ENCODE data around the gene DOCK7. TPM values are rescaled to one million over a fixed set of nuclear protein-coding genes. Genes with fewer than 3 reads are reported as not detected.

DOCK7 gene
- total and polyA plus RNA-seq, 2 of the 8 experiments (the other 6 are each of a cell fraction or from before 2014, with no cell fraction given), result 10.2 to 33.7 TPM

- TF ChIP-seq PHF8 (conservative IDR thresholded peaks at IDR 0.05; ENCODE audit: low read depth, low read length) (no peak), KDM5A (IDR thresholded peaks at IDR 0.05; ENCODE audit: low read length) (no peak)
Observed at GRCh38 chr1:62652387-62652786, 35.8 kb downstream of the DOCK7 start (continued).

All from H1 (cell line).